GM19238 (cell line): ENCODE results near the gene IQCF6.
"Not testable (repeated sequence)": the region's sequence is repeated elsewhere in the genome, so short reads cannot be mapped to it uniquely, and the experiment has no call there.

Experiments
- DNase-seq: peaks from one replicate; pipeline ENCODE4 v3.0.0; 2011; ENCODE audit warnings: low spot score; ENCODE audit not compliant: insufficient read length

The IQCF6 gene

DNA sequence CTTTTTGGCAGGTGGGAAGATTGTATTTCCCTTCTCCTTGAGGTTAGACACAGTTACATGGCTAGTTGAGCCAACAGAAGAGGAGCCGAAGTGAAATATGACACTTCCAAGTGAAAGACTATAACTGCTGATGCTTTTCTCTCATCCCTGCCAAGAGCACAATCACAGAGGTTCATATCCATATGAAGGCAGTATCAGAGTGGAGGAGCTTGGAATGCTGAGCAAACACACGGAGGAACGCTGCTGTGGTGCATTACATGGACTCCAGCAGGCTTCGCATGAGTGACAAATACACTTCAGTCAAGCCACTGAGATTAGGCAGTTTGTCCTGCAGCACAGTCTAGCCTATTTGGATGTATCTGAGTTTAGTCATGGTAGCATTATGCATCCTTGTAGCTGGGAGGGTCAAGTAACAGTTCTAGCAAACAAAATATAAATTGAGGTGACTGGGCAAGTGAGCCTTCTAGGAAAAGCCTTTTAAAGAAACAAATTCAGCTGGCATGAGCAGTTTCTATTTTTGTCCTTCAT is 5.4 kb downstream of the IQCF6 start:
- DNase-seq: no peak

- DNase-seq: no peak
Observed at GRCh38 chr3:51759203-51759602, 19.8 kb downstream of the IQCF6 start.

- DNase-seq: not testable (repeated sequence)
Observed at GRCh38 chr3:51753763-51754750, 25.0 kb downstream of the IQCF6 start.

DNA sequence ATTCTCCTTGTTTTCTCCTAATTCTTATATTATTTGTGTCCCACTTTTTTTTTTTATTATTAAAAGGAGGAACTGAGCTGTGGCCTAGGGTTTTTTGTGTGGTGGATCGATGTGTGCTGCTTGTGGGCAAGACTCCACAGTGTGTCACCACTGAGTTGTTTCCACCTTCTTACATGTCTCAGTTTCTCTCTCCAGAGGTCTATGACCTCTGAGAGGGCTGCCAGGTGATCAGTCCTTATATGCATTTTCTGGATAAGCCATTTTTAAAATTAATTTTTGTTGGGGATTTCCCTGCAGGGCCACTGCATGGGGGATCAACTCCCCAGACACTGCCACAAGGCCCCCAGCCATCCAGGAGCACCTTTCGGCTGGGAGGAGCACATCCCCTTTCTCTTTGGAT is 27.8 kb downstream of the IQCF6 start:
- no peak for DNase-seq

GRCh38 chr3:51750878-51751277 is 28.2 kb downstream of the IQCF6 start:
- no peak for DNase-seq

- DNase-seq: no peak
Observed at GRCh38 chr3:51748327-51748726, 30.7 kb downstream of the IQCF6 start.

DNA sequence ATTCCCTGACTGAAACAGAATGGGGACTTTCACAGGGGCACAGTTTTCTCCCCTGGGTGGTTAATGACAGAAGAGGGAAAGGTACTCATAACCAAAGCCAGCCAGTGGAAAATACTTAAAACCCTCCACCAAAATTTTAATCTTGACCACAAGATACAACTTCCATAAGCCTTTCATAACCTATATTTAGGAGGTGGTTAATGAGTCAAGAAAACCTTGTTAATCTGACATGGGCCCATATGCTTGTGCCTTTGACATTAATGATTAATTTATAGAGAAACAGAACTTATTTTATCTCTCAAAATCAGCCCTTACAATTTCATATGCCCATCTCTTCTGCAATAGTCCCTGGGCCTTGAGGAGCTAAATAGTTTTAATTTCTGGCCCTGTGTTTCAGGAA is 31.2 kb downstream of the IQCF6 start:
- no peak for DNase-seq

DNA sequence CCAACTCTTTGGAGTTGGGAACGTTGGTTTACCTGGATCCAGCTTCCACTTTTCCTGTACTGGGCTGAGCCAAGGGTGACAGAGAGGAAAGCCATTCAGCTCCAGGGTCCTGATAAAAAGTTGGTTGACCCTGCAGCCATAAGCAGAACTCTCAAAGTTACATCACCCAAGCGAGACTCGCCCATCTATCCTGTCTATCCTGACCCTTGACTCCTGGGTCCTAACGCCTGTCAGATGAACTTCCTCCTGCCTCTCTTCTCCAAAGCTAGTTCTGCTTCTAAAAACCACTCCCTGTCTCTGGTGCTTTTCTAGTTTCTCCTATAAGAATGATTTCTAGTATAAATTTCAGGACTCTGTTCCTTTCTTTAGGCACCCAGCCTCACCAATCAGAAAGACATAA is 36.1 kb downstream of the IQCF6 start:
- not testable (repeated sequence) for DNase-seq

GRCh38 chr3:51742320-51742719 is 36.7 kb downstream of the IQCF6 start:
- DNase-seq: not testable (repeated sequence)

DNA sequence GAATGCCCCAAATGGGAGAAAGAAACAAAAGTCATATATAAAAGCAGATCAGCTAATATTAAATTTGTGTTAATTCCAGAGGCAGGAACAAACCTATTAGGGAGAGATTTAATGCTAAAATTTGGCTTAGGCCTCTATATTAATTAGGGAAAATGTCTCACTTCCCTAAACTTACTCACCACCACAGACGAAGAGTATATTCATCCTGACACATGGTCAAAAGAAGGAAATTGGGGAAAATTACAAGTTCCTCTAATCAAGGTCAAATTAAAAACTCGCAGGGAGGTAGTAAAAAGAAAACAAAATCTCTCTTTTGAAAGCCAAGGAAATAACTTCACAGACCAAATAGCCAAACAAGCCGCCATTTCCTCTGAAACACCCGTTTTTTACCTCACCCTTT is 39.9 kb downstream of the IQCF6 start:
- DNase-seq: no peak

DNA sequence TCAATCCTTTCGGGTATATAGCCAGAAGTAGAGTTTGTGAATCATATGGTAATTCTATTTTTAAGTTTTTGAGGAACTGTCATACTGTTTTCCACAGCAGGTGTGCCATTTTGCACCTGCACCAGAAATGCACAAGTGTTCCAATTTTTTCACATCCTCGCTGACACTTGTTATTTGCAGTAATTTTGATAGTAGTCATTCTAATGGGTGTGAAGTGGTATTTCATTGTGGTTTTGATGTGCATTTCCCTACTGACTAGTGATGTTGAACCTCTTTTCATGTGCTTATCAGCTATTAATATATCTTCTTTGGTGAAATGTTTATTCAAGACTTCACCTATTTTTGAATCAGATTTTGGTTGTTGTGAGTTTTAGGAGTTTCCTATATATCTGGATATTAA is 43.1 kb downstream of the IQCF6 start:
- DNase-seq: no peak

DNA sequence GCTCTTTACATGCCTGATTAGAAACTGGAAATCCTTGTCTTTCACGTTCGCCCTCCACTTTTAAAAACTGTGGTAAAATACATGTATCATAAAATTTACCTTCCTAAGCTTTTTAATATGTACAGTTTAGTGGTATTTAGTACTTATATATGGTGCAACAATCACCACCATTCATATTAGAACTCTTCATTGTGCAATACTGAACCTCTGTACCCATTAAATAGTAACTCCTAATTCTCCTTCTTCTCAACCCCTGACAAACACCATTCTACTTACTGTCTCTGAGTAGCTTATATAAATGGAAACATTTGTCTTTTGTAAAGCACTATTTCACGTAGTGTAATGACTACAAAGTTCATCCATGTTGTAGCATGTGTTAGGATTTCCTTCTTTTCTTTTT is 44.0 kb downstream of the IQCF6 start:
- no peak for DNase-seq

- no peak for DNase-seq
Observed at GRCh38 chr3:51734572-51734907, 44.5 kb downstream of the IQCF6 start.

DNA sequence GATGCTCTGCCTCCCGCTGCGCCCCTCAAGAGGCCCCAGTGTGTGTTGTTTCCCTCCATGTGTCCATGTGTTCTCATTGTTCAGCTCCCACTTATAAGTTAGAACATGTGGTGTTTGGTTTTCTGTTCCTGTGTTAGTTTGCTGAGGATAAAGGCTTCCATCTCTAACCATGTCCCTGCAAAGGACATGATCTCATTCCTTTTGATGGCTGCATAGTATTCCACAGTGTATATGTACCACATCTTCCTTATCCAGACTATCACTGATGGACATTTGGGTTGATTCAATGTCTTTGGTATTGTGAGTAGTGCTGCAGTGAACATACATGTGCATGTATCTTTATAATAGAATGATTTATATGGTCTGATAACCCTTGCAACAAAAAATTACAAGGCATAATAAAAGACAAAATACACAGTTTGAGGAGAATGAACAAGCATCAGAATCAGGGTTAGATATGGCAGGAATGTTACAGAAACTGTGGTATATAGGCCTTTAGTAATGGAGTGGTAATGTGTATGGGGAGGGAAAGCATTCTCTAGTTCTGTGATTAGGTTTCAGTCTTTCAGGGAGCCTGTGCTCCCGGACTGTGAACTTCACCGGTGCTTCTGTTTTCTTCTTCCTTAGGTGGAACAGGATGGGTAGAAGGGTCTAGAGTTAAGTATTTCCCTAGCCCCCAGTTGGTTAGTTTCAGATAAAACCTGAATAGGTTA is 45.0 kb downstream of the IQCF6 start:
- DNase-seq: no peak

- DNase-seq: no peak
Observed at GRCh38 chr3:51729042-51729633, 49.9 kb downstream of the IQCF6 start.
